ENCODE measurements around the gene PPDPF.

DNA sequence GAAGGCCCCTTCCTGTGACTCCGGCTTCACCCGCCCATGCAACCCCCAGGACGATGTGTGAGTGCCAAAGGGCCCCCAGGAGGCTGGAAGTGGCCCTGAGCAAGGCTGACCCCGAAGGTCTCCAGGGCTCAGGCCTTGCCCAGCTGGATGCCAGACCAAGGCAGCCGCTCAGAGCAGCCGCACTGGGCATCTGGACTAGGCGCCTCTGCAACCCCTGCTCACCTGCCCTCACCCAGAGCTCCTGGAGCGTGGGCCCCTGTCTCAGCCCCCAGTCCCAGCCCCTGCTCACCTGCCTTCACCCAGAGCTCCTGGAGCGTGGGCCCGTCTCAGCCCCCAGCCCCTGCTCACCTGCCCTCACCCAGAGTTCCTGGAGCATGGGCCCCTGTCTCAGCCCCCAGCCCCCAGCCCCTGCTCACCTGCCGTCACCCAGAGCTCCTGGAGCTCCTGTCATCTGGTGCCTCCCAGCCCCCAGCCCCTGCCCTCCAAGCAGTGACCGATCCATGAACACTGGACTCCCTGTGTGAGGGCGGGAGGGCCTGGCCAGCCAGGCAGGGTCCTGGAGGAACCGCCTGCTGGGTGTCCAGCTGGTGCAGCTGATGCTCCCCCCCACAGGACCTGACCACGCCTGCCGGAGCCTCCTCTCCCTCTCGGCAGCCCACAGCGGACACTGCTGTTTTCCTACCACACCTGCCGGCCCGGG, 25.8 kb downstream of the PPDPF start:
- TF ChIP-seq, protein P1, sequence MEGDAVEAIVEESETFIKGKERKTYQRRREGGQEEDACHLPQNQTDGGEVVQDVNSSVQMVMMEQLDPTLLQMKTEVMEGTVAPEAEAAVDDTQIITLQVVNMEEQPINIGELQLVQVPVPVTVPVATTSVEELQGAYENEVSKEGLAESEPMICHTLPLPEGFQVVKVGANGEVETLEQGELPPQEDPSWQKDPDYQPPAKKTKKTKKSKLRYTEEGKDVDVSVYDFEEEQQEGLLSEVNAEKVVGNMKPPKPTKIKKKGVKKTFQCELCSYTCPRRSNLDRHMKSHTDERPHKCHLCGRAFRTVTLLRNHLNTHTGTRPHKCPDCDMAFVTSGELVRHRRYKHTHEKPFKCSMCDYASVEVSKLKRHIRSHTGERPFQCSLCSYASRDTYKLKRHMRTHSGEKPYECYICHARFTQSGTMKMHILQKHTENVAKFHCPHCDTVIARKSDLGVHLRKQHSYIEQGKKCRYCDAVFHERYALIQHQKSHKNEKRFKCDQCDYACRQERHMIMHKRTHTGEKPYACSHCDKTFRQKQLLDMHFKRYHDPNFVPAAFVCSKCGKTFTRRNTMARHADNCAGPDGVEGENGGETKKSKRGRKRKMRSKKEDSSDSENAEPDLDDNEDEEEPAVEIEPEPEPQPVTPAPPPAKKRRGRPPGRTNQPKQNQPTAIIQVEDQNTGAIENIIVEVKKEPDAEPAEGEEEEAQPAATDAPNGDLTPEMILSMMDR (conservative IDR thresholded peaks at IDR 0.05; ENCODE audit: low read length) = no peak
- TF ChIP-seq EZH2phosphoT487 (IDR thresholded peaks at IDR 0.05; ENCODE audit: borderline replicate concordance, low read depth, low read length) = no peak

Data from OCI-LY7 (cell line).